Stimulated activated naive CD8-positive, alpha-beta T cell treated with anti-CD3 and anti-CD28 coated beads, Interleukin-15, Interleukin-2, amounts not matched to agents 100 U/mL and 50 U/mL, for 24 hours (primary cell): ENCODE data around the gene ZBTB24.
A peak's percentile ranks its signal among the peaks of the same experiment; 100 is the strongest.

ENCODE experiments used
- ATAC-seq: fragments of 150-1000 bp; cut with Tn5 transposase; one replicate; pipeline ENCODE4 v1.10.0; 2021
- DNase-seq: peaks from one replicate; pipeline ENCODE4 v3.0.0; 2021

ZBTB24 gene

DNA sequence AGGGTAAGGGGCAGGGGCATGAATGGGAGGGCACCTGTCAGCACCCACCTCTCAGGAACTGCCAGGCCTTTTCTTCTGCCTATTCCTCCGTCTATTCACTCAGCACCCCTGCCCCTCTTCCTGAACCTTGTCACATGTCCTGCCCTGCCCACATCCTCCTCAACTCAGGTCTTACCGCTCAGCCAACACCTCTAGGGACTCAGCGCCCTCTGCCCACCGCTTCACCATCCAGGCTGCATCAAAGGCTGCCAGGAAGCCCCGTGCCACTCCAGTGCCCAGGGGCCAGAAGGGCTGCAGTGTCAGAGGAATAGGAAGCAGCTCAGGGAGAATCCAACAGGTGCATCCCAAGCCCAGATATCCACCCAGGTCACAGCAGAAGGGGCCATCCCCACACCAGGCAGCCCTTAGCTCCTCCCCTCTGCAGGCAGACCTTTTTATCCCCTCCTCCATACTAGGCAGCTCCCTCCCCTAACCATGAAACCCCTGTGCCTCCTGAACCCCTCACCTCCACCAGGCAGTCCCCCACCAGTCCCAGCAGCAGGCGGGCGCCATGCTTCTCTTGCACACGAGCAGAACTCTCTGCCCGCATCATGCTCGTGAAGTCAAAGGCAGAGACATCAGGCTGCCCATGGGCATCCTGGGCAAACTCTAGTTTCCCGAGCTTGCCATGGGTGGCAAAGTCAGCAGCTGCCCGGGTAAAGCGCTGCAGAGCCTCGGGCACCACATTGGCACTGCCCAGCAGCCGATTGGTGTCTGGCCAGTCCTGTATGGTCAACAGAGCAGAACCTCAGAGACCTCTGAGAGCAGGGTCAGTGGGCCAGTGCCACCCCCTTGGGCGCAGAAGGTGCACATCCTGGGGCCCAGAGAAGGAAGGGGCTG, 33.0 kb downstream of the ZBTB24 start:
- no peak for DNase-seq
- ATAC-seq: peak; percentile 28

GRCh38 chr6:109449064-109449794, 33.8 kb downstream of the ZBTB24 start:
- DNase-seq (no peak), ATAC-seq (no peak)

- ATAC-seq (no peak), DNase-seq (no peak)
Measured at GRCh38 chr6:109448615-109449014, 34.4 kb downstream of the ZBTB24 start.

GRCh38 chr6:109447878-109448555, 35.0 kb downstream of the ZBTB24 start:
- no peak for DNase-seq

DNA sequence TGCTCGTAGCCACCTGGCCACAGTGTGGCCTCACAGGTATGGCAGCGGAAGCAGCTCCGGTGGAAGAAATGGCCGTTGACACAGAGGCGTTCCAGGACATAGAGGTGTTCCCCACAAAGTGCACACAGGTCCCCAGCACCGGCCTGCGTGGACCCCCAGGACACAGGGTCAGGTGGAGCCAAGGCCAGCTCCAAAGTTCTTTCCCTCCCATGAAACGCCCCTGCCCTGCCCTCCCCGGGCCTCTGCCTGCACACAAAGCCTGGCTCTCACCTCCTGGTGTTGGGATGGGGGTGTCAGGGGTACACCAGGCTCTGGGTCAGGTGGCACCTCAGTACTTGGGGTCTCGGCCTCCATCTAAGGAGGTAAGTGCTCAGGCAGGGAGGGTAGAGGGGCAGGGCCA, 35.9 kb downstream of the ZBTB24 start:
- ATAC-seq (no peak), DNase-seq (no peak)

More at GRCh38 chr6:109447878-109448555, 35.0 kb downstream of the ZBTB24 start:
- no peak for ATAC-seq

GRCh38 chr6:109446541-109446940, 36.5 kb downstream of the ZBTB24 start:
- DNase-seq (no peak), ATAC-seq (no peak)

DNA sequence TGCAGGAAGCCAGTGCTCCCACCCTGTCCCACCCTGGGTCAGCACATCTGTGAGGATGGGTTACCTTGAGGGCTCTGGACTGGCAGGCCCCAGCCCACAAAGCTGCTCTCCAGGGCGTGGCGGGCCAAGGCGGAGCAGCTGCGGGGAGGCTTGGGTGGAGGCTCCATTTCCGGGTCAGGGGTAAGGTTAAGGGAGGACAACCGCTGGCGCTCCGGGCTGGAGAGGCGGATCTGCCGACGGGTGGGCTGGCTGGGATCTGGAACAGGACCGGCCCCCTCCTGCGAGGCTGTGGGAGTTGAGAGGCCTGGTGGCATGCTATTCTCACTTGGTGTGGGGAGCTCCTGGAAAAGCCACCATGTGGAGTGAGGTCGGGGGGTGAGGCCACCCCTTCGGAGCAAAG, 36.9 kb downstream of the ZBTB24 start:
- no peak for DNase-seq
- ATAC-seq: no peak

- DNase-seq (no peak), ATAC-seq (no peak)
Measured at GRCh38 chr6:109445382-109445781, 37.6 kb downstream of the ZBTB24 start.

GRCh38 chr6:109443425-109443950, 39.5 kb downstream of the ZBTB24 start:
- DNase-seq (no peak), ATAC-seq (no peak)

DNA sequence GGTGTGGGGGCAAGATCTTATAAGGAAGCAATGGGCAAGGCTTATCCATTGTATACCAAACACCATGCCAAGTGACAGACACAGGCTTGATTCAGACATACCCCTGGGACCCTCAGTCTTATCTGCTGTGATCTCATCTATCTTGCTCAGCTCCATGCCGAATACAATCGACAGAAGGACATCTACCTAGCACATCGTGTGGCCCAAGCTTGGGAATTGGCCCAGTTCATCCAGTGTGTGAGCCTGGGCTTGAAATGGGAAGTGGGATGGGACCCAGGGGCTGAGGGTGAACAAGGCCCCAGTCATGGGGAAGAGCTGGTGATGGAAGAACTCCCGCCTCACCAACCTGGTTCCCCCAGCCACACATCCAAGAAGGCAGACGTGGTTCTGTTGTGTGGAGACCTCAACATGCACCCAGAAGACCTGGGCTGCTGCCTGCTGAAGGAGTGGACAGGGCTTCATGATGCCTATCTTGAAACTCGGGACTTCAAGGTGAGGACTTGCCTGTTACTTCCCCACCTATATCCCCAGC, 40.6 kb downstream of the ZBTB24 start:
- ATAC-seq: no peak

GRCh38 chr6:109441069-109441816, 41.8 kb downstream of the ZBTB24 start:
- DNase-seq: peak; percentile 47
- ATAC-seq: peak; percentile 7

More for the DNA sequence above, 40.6 kb downstream of the ZBTB24 start:
- DNase-seq: no peak

- ATAC-seq: peak; percentile 88
Measured at GRCh38 chr6:109440331-109441068, 42.5 kb downstream of the ZBTB24 start, which contains the start of the genes PPIL6 and SMPD2. PPIL6 (minus strand) TSS chr6:109440628; CDS start chr6:109440590, 38 bp downstream. SMPD2 (plus strand) TSS chr6:109440724; CDS start chr6:109441122, 398 bp downstream.

GRCh38 chr6:109436041-109436440, 47.0 kb downstream of the ZBTB24 start:
- DNase-seq: no peak
- ATAC-seq: no peak

More at GRCh38 chr6:109440331-109441068, 42.5 kb downstream of the ZBTB24 start, which contains the start of the genes PPIL6 and SMPD2:
- DNase-seq: peak; percentile 86

- no peak for DNase-seq
- ATAC-seq: no peak
Measured at GRCh38 chr6:109434456-109434855, 48.6 kb downstream of the ZBTB24 start.

GRCh38 chr6:109429496-109429895, 53.5 kb downstream of the ZBTB24 start:
- DNase-seq (no peak), ATAC-seq (no peak)

- DNase-seq (no peak), ATAC-seq (no peak)
Measured at GRCh38 chr6:109428889-109429477, 54.0 kb downstream of the ZBTB24 start.

- DNase-seq (no peak), ATAC-seq (no peak)
Measured at GRCh38 chr6:109424946-109425345, 58.1 kb downstream of the ZBTB24 start.

DNA sequence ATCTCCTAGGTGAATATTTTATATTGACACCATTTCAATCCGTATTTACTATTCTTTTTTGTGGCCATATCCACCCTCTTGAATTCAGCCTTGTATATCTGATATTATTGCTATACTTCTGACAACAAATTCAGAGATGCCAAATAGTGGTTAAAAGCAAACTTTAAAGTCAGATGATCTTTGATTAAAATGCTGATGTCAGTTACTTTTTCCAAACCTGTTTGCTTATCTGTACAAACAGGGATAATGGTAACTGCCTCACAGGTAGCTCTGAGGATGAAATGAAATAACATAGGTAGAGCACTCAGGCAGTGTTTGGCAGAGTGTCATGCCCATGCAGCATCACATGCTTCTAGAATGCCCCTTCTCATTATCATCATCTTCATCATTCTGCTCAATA, 61.8 kb downstream of the ZBTB24 start:
- DNase-seq (no peak), ATAC-seq (no peak)

DNA sequence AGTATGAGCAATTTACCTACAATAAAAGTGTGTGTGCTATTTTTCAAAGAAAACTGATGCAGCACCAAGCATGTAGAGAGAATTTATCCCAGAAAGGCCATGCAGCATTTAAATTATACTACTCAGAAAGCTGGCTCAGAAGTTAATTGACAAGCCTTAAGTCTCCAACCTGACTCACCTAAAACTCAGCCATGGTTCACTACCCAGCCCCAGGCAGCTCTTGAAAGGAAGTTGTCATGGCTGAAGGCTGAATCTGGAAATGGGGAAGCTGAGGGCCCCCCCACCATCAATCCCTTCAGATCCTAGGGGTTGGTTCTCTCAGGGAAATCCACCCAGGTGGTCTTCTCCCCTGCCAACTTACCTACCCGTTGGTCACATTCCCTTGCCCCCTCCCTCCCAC, 62.3 kb downstream of the ZBTB24 start:
- DNase-seq (no peak), ATAC-seq (no peak)

DNA sequence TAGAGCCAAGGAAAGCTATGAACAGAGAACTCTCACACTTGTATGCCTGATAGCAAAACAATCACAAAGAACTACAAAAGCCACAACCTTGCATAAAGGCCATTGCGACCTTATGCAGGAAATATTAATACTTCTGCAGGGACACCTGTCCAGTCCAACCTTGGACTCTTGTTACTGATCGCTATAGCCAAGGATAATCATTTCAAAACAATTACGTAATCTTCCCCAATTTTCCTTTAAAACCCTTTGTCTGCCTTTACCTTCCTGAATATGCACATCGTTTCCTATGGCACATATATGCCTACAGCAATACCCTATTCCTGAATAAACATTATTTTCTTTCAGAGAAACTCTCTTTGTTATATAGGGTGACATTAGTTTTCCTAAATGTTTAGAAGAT, 65.4 kb downstream of the ZBTB24 start:
- ATAC-seq (no peak), DNase-seq (no peak)
